Measurements from ENCODE around the gene RAP1GAP. TPM values are rescaled to one million over a fixed set of nuclear protein-coding genes. Genes with fewer than 3 reads are reported as not detected.
A peak's percentile ranks its signal among the peaks of the same experiment; 100 is the strongest.

The RAP1GAP gene
- total RNA-seq, 2 experiments from 2014 or later, result not detected

DNA sequence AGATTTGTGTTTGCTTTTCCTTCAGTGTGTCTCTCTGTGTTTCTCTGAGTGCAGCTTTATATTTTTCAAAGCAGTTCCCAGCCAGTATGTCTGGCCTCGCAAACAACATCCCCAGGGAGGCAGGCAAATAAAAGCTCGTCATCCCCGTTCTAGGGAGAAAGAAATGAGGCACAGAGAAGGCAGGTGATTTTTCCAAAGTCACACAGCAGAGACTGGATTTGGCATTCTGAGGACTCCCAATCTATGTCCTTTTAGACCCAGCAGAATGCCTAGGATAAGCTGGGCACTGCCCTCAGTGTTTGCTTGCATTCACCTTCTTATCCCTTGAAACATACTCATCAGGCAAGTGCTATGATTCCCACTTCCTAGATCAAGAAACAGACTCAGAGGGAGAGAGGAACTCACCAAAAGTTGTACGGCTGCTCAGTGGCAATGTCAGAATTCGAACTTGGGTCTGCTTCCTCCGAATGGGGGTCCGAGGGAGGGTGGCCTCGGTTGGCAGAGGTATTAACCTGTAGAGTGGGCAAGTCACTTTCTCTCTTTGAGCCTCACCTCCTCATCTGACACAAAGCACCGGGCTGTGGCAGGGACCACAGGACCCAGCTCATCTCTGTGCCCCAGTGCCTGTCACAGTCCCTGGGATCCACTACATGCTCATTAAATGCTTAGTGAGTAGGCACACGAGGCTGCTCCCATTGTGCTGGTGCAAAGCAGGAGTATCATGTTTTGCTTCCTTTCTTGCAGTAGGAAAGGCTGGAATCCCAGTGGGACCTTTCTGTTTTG, 4.2 kb downstream of the RAP1GAP start:
- no peak overlapping the region for H2AFZ ChIP-seq (ENCODE audit: low read length)
- no peak for DNase-seq (ENCODE audit: low spot score)
- H3K4me1 ChIP-seq (ENCODE audit: insufficient read depth, low read length, poor library complexity, severe bottlenecking), result no peaks in the 10 kb centered on the region
- H3K27ac ChIP-seq (ENCODE audit: low read depth, low read length, poor library complexity, severe bottlenecking), result no peak overlapping the region
- BruUV-seq (replicated peaks), result no TSS peak
- no peak for TF ChIP-seq EZH2phosphoT487 (IDR thresholded peaks at IDR 0.05; ENCODE audit: borderline replicate concordance, low read depth, low read length)
- TF ChIP-seq, protein P1, sequence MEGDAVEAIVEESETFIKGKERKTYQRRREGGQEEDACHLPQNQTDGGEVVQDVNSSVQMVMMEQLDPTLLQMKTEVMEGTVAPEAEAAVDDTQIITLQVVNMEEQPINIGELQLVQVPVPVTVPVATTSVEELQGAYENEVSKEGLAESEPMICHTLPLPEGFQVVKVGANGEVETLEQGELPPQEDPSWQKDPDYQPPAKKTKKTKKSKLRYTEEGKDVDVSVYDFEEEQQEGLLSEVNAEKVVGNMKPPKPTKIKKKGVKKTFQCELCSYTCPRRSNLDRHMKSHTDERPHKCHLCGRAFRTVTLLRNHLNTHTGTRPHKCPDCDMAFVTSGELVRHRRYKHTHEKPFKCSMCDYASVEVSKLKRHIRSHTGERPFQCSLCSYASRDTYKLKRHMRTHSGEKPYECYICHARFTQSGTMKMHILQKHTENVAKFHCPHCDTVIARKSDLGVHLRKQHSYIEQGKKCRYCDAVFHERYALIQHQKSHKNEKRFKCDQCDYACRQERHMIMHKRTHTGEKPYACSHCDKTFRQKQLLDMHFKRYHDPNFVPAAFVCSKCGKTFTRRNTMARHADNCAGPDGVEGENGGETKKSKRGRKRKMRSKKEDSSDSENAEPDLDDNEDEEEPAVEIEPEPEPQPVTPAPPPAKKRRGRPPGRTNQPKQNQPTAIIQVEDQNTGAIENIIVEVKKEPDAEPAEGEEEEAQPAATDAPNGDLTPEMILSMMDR (conservative IDR thresholded peaks at IDR 0.05; ENCODE audit: low read length), result no peak
- no peaks in the 10 kb centered on the region for H3K79me2 ChIP-seq (ENCODE audit: insufficient read depth, low read depth, low read length)
- intact Hi-C loops (cut with micrococcal nuclease; ENCODE audit: unreplicated experiment), result no loop called here
- no peak overlapping the region for H3K4me3 ChIP-seq (ENCODE audit: low read depth, low read length, poor library complexity, severe bottlenecking)
- no peaks in the 10 kb centered on the region for H3K9me3 ChIP-seq (ENCODE audit: low read length)
- POLR2A ChIA-PET, result no interaction called here
- H4K20me1 ChIP-seq (ENCODE audit: insufficient read depth, low read length), result no peaks in the 10 kb centered on the region
- no peaks in the 10 kb centered on the region for H3K36me3 ChIP-seq (ENCODE audit: insufficient read depth, low read length)
- no peak overlapping the region for H3K4me2 ChIP-seq (ENCODE audit: low read length)
- CTCF ChIA-PET (ENCODE audit: unreplicated experiment), result no interaction called here
- H3K9me2 ChIP-seq (ENCODE audit: insufficient read depth, low read length), result no peaks in the 10 kb centered on the region

DNA sequence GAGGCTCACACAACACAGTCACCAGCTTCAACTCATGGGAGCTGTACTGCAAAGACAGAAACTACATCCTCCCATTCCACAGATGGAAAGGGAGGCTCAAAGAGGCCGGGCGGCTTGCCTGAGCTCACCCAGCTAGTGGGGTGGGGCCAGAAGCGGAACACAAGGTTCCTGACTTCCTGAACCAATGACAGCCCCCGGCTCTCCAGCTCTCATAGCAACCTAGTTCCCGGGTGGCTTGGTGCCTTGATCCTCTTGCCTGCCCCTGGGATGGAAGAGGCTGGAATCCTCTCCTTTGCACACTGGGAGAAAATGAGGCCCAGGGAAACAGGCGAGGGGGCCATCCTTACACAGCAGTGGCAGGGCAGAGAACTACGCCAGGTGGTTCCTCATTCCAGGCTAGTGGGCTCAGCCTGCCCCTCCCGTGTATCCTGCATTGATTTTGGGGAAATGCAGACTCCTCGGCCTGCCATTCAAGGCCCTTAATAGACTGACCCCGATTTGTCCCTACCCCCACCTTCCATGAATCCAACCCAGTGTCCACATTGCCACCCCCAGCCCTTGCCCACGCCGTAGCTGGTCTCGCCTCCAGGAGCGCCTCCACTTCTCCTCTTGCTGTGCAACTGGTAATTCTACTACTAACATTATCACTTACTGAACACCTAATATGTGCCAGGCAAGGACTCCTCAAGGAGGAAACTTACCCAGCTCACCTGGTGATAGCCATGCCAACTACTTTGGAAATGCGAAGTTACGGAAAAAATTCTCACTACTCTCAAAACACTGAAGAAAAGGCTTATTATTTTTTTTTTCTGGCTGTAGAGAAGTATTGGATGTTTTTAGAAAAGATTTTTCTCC, 5.0 kb downstream of the RAP1GAP start:
- TF ChIP-seq EZH2phosphoT487 (IDR thresholded peaks at IDR 0.05; ENCODE audit: borderline replicate concordance, low read depth, low read length), result no peak
- Histone ChIP-seq H4K20me1 (ENCODE audit: insufficient read depth, low read length) (no peaks in the 10 kb centered on the region), H2AFZ (ENCODE audit: low read length) (no peak overlapping the region), H3K9me3 (ENCODE audit: low read length) (no peaks in the 10 kb centered on the region), H3K4me3 (ENCODE audit: low read depth, low read length, poor library complexity, severe bottlenecking) (no peak overlapping the region), H3K79me2 (ENCODE audit: insufficient read depth, low read depth, low read length) (no peaks in the 10 kb centered on the region), H3K4me2 (ENCODE audit: low read length) (peak overlapping the region; percentile 31; the same call in 1 of the 2 replicates), H3K36me3 (ENCODE audit: insufficient read depth, low read length) (no peaks in the 10 kb centered on the region), H3K9me2 (ENCODE audit: insufficient read depth, low read length) (no peaks in the 10 kb centered on the region), H3K27ac (ENCODE audit: low read depth, low read length, poor library complexity, severe bottlenecking) (no peak overlapping the region), H3K4me1 (ENCODE audit: insufficient read depth, low read length, poor library complexity, severe bottlenecking) (no peaks in the 10 kb centered on the region)
- intact Hi-C loops (cut with micrococcal nuclease; ENCODE audit: unreplicated experiment), result no loop called here
- DNase-seq (ENCODE audit: low spot score), result no peak
- BruUV-seq (replicated peaks), result no TSS peak
- POLR2A ChIA-PET, result no interaction called here
- CTCF ChIA-PET (ENCODE audit: unreplicated experiment), result no interaction called here

DNA sequence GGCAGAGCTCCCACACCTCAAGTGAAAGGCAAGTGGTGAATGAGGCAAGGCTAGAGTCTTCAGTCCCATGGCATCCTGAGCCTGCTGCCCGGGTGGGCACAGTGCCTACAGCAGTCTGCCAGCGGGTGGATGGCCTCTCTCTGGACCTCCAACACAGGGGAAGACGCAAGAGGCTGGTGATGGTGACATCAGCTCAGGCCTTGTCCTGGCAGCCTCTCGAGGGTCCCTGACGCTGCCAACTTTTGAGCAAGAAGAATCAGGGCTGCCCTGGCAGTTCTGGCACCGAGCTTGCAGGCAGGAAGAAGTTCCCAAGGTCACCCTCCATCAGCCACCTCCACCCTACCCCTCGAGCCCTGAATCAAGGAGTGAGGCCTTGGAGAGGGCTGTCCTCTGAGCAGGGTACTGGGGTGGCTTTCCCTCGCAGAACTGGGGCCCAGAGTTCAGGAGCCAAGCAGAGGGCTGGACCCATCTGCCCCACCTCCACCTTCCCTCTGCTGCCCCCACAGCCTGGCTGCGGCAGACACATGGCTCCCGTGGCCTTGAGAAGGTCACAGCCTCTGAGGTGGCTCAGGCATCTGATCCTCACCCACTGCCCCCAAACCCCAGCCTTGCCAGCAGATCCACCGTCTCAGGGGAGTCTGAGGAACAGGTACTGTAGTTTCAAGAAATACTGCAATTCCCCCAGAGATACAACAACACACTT, 5.8 kb downstream of the RAP1GAP start:
- BruUV-seq (replicated peaks), result no TSS peak
- Histone ChIP-seq H4K20me1 (ENCODE audit: insufficient read depth, low read length) (no peaks in the 10 kb centered on the region), H3K4me1 (ENCODE audit: insufficient read depth, low read length, poor library complexity, severe bottlenecking) (no peaks in the 10 kb centered on the region), H3K4me2 (ENCODE audit: low read length) (no peak overlapping the region), H3K9me3 (ENCODE audit: low read length) (no peaks in the 10 kb centered on the region), H3K36me3 (ENCODE audit: insufficient read depth, low read length) (no peaks in the 10 kb centered on the region), H2AFZ (ENCODE audit: low read length) (no peak overlapping the region), H3K79me2 (ENCODE audit: insufficient read depth, low read depth, low read length) (no peaks in the 10 kb centered on the region), H3K9me2 (ENCODE audit: insufficient read depth, low read length) (no peaks in the 10 kb centered on the region), H3K27ac (ENCODE audit: low read depth, low read length, poor library complexity, severe bottlenecking) (no peak overlapping the region), H3K4me3 (ENCODE audit: low read depth, low read length, poor library complexity, severe bottlenecking) (no peak overlapping the region)
- ChIA-PET CTCF (ENCODE audit: unreplicated experiment) (no interaction called here), POLR2A (no interaction called here)
- DNase-seq (ENCODE audit: low spot score), result no peak
- TF ChIP-seq, protein P1 (conservative IDR thresholded peaks at IDR 0.05; ENCODE audit: low read length), result no peak
- no peak for TF ChIP-seq EZH2phosphoT487 (IDR thresholded peaks at IDR 0.05; ENCODE audit: borderline replicate concordance, low read depth, low read length)
- intact Hi-C loops (cut with micrococcal nuclease; ENCODE audit: unreplicated experiment), result no loop called here
